Dedifferentiated amniotic fluid mesenchymal stem cell (primary cell): Measurements from ENCODE around the gene SLC10A1.
"Not testable (repeated sequence)": the region's sequence is repeated elsewhere in the genome, so short reads cannot be mapped to it uniquely, and the experiment has no call there.

Experiments used
- DNase-seq: peaks from one replicate; pipeline ENCODE4 v3.0.0-alpha.2; 2016; ENCODE audit errors: extremely low spot score

The SLC10A1 gene

DNA sequence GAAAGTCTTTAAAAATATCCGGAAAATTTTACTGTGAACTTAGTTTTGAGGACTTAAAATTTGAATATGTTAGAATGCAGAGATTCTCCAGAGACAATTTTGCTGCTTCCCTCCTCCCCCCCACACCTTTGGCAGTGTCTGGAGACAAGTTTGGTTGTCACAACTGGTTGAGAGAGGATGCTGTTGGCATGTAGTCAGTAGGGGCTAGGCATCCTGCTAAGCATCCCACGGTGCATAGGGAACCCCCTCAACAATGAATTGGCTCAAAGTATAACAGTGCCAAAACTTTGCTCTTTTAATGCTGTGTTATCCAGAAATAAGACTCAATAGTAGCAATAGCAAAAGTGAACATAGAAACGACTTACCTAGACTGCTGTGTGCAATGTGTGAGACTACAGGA, 26.5 kb downstream of the SLC10A1 start:
- DNase-seq: no peak

GRCh38 chr14:69769623-69770022, 27.4 kb downstream of the SLC10A1 start:
- DNase-seq: no peak

- DNase-seq: no peak
These were observed 28.2 kb downstream of the SLC10A1 start for GRCh38 chr14:69768873-69769272.

- DNase-seq: peak; percentile 86
These were observed 29.6 kb downstream of the SLC10A1 start for GRCh38 chr14:69767369-69767999.

- DNase-seq: peak; percentile 96
These were observed 30.1 kb downstream of the SLC10A1 start, which contains the start of gene SRSF5 for GRCh38 chr14:69766984-69767368. Gene SRSF5, plus strand, starts transcription at chr14:69767142. Its CDS starts 1,015 bp downstream, at chr14:69768157.

DNA sequence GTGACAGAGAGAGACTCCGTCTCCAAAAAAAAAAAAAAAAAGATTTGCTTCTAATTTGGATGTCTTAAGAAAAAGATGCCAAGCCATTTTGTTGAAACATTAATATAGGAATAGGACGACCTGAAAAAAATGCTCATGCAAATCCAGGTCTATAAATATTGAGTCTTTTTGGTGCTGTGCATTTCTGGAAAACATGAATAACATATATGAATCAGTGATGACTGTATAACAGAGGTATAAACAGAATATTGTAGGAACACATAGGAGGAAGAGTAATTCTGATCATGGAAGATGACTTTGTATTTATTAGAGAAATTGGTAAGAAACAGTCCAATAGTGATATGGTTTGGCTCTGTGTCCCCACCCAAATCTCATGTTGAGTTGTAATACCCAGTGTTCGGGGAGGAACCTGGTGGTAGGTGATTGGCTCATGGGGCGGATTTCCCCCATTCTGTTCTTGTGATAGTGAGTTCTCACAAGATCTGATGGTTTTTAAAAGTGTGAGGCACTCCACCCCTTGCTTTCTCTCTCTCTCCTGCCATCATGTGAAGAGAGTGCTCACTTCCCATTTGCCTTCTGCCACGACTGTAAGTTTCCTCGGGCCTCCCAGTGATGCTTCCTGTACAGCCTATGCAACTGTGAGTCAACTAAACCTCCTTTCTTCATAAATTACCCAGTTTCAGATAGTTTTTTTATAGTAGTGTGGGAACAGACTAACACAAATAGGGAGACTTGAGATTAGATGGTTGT, 33.1 kb downstream of the SLC10A1 start:
- DNase-seq: no peak

DNA sequence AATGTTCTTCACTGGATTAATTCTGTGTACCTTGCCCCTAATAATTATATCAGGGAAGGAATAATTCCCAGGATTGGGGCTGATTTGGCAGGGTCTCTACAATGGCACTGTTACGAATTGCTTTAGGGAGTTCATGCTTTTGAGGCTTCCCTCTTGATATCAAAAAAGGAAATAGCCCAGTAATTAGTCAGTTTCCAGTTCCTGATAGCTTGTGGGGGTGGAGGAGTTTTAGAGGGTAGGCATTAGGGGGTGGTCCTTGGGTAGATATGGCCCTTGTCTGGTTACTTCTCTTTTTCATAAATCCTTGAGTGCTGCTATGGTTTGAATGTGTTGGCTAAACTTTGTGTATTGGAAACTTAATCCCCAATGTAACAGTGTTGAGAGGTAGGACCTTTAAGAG, 36.2 kb downstream of the SLC10A1 start:
- DNase-seq: no peak

- no peak for DNase-seq
These were observed 40.7 kb downstream of the SLC10A1 start for GRCh38 chr14:69756298-69756697.

DNA sequence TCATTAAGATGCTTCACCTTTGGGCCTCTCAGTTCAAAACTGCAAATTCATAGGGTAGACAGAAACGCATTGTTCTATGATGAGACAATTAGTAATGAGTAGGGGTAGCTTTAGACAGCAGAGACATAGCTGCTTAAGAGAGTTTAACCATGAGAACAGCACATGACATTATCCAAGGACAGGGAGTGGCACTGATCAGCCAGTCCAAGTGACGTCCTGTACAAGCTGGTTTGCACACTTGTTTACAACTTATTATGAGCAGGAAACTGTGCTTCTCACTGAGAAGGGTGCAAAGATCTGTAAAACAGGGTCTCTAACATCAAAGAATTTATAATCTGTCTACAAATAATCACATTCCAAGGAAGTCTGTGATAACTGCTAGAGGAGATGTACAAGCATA, 41.3 kb downstream of the SLC10A1 start:
- no peak for DNase-seq

- no peak for DNase-seq
These were observed 41.7 kb downstream of the SLC10A1 start for GRCh38 chr14:69755296-69755695.

DNA sequence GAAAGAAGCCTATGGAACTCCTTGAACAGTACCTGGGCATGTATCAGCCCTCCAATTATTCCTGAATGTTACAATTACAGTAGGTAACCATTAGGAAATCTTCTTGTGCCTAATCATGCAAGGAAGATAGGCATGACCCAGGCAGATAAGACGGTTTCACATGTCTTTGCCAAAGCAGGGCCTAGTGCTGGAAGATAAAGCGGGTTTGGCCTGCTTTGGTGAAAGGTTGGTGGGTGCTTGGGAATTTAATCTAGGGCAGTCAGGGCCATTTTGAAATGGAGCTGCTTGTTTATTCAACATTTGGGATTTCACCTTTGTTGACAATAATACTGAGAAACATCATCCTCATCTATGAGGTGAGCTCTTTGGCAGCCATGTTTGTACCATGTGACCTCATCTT, 42.6 kb downstream of the SLC10A1 start:
- no peak for DNase-seq

DNA sequence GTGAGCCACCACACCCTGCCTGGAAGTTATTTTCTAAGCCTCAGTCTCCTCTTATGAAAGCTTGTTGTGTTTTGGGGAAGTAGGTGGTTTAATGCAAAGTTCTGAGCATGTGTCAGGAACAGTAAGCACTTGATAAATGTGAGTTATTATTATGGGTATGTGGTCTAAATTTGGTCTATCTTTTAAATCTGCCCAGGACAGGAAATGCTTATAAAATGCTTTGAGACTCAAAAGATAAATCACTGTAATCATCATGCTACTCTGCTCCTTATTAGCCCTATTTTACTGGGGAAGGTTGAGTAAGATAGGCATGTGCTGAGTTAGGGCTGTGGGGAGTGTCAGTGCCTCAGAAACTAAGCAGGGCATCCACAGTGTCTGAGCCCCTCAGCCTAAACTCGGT, 43.2 kb downstream of the SLC10A1 start:
- no peak for DNase-seq

- no peak for DNase-seq
These were observed 44.3 kb downstream of the SLC10A1 start for GRCh38 chr14:69752773-69753172.

- DNase-seq: no peak
These were observed 46.5 kb downstream of the SLC10A1 start for GRCh38 chr14:69750495-69750894.

DNA sequence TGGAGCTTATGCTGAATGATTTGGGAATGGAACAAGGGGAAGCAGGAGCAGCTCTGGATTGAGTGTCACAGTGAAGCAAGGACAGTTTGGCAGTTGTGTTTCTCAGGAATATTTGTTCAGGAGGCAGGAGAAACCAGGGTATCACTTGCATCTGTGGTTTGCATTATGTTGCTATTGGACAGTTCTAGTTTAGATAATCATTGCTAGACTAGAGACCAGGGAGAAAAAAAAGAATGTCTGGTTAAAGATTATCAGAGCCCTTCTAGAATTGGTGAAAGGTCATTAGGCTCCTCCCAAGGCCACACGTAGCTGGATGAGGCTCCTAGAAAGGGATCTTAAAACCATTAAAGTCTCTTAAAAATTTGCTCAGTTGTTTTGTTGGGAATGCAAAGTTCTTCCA, 47.1 kb downstream of the SLC10A1 start:
- DNase-seq: no peak

- no peak for DNase-seq
These were observed 56.0 kb downstream of the SLC10A1 start for GRCh38 chr14:69741055-69741454.

DNA sequence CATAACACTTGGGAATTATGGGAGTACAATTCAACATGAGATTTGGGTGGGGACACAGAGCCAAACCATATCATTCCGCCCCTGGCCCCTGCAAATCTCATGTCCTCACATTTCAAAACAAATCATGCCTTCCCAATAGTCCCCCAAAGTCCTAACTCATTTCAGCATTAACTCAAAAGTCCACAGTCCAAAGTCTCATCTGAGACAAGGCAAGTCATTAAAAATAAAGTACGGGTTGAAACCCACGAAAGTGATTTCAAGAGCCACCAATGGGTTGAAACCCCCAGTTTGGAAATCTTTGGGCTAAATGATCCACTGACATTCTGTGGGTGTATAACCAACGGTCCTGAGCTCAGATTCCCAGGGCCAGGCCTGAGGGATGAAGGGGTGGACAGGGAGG, 60.6 kb downstream of the SLC10A1 start:
- not testable (repeated sequence) for DNase-seq

DNA sequence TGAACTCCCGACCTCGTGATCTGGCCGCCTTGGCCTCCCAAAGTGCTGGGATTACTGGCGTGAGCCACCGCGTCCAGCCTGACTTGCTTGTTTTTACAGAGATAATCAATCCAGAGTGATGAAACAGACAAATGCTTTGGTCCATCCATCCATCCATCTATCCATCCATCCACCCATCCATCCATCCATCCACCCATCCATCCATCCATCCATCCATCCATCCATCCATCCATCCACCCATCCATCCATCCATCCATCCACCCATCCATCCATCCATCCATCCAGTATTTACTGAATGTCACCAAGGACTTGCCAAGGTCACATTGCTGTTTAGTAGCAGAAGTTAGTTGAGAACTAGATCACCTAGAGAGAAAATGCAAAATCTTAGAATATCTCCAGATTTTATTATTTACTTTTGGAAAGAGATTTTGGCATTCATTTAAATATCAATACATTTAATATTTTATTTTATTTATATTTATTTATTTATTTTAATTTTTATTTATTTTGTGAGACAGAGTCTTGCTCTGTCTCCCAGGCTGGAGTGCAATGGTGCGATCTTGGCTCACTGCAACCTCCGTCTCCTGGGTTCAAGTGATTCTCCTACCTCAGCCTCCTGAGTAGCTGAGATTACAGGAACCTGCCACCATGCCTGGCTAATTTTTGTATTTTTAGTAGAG, 65.0 kb downstream of the SLC10A1 start:
- not testable (repeated sequence) for DNase-seq

- no peak for DNase-seq
These were observed 69.2 kb downstream of the SLC10A1 start for GRCh38 chr14:69727860-69728259.

DNA sequence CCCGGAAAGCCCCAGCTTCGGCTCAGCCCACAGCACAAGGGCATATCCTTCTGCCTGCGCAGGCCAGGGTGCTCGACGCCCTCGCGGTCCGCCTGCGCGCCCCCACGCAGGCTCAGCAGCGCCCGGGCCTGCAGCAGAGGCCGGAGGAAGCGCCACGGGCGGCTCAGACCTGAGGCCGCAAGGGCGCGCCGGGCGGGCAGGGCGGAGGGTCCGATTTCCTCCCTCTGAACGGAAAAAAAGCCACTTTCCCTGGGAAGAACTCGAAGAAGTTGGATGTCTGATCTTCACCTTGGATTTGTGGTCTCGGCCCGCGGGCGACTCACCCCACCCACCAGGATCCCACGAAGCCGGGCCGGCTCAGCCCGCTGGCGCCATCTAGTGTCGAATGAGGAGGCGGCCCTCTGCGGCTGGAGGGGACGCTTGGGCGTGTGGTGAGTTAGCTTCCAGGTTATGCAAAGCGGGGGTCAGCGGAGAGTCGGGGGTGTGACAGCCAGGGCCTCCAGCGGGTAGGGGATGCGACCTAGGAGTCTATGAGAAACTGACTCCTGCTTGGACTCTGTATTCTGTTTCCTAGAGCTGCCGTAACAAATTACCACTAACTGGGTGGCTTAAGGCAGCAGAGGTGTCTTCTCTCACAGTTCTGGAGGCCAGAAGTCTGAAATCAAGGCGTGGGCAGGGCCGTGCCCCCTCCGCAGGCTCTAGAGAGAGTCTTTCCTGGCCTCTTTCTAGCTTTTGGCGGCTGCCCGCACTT, 70.1 kb downstream of the SLC10A1 start:
- DNase-seq: peak; percentile 59
